Activated naive CD4-positive, alpha-beta T cell treated with anti-CD3 and anti-CD28 coated beads, Interleukin-2, amount 50 U/mL, for 72 hours (primary cell): ENCODE results near the gene CREM. TPM values are rescaled to one million over a fixed set of nuclear protein-coding genes. Genes with fewer than 3 reads are reported as not detected.

Experiments
- ATAC-seq, 2 donors: fragments of 150-1000 bp; cut with Tn5 transposase; 2 replicates each; pipeline ENCODE4 v1.10.0; 2021; ENCODE audit warnings: mild to moderate bottlenecking in 2 of 2, moderate library complexity in 2 of 2
- DNase-seq, 2 donors: peaks; one replicate each; pipeline ENCODE4 v3.0.0; 2021 to 2022; ENCODE audit warnings: low spot score in 2 of 2
- H3K27ac Mint-ChIP-seq, 2 donors: one replicate each; pipeline ENCODE4 v1.8.0; 2022; ENCODE audit warnings: mild to moderate bottlenecking in 2 of 2, mixed read lengths in 2 of 2
- H3K36me3 Mint-ChIP-seq, 2 donors: one replicate each; pipeline ENCODE4 v1.8.0; 2022; ENCODE audit warnings: mixed read lengths in 2 of 2
- H3K9me3 Mint-ChIP-seq, 2 donors: one replicate each; pipeline ENCODE4 v1.8.0; 2022; ENCODE audit warnings: mixed read lengths in 2 of 2
- total RNA-seq, 2 donors: library from RNA; stranded (reverse); gene quantifications; one replicate each; pipeline ENCODE4 v1.2.3, GENCODE V29; 2022

The CREM gene
- total RNA-seq, 2 donors from 2014 or later, result 92.9 to 147 TPM

DNA sequence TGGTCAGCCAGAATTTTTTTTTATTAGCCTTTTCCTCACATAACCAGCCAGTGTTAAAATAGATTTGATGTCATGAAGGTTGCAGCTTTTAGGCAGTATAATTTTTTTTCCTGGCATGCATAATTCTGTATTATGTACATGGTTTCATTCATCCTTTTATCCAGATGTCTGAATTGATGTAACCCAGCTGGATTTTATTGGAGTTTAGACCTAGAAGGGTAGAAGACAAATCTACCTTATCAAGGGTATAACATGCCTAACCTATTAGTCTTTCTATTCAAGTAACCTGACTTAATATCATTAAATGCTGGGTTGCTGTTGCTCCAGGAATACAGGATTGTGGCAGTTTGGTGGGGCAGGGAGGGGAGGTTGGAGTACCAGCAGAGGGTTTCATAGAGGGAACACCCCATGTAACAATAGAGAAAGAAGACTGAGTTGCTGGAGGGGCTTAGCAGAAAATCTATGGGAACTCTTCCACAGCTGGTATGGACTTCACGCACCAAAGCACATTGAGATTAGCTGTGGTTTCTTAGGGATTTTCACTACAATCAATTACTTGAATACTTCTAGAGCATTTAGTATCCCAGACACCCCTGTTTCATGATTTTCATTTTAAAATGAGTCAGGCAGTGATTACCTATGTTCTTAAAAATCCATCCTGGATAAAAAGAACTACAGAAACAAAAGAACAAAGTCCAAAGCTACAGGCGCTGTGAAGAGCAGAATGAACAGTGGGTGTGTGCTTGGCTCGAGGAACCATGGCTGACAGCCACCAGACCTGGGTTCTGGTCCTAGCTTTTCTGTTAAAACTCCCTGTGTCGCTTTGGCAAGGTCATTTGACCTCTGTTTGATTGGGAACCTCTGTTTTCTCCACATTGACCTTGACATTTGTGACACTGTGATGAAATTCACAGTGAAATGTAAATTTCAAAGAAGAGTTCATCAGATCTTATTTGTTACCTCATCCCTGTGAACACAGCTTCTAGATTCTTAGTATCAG, 93.5 kb downstream of the CREM start:
- ATAC-seq (no peak), DNase-seq (no peak)
- Mint-ChIP-seq H3K27ac (peak overlapping the region; percentile 87 to 98), H3K36me3 (no peaks in the 10 kb centered on the region), H3K9me3 (peaks cover 0 to 2% of the 10 kb centered on the region in 2 donors)

DNA sequence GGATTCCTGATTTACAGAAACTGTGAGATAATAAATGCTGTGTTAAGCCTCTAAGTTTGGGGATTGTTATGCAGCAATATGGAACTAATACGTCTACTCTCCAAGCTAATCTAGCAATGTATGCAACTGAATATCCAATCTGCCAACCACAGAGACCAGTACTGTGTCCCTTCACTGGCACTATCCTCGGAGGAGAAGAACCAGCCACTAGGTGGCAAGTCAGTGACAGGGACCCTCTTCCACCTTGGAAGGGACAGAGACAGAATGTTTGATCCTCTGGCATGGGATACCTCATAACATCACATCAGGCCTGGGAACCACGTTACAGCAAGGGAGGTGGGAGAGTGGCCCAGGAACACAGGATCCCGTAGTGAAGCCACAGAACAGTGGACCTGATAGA, 96.4 kb downstream of the CREM start:
- Mint-ChIP-seq H3K27ac (no peak overlapping the region), H3K9me3 (peaks cover 0 to 4% of the 10 kb centered on the region in 2 donors), H3K36me3 (no peaks in the 10 kb centered on the region)
- no peak for DNase-seq
- ATAC-seq, result no peak

GRCh38 chr10:35224045-35224740, 97.5 kb downstream of the CREM start:
- DNase-seq (no peak), ATAC-seq (no peak)
- Mint-ChIP-seq H3K9me3 (peaks cover 0 to 4% of the 10 kb centered on the region in 2 donors), H3K36me3 (no peaks in the 10 kb centered on the region), H3K27ac (no peak overlapping the region)

GRCh38 chr10:35225204-35225603, 98.6 kb downstream of the CREM start:
- DNase-seq, result no peak
- Mint-ChIP-seq H3K27ac (peak overlapping the region; percentile 4 to 33), H3K36me3 (no peaks in the 10 kb centered on the region), H3K9me3 (peaks cover 0 to 4% of the 10 kb centered on the region in 2 donors)
- peak; percentile 78 to 88 for ATAC-seq

GRCh38 chr10:35226507-35226906, 99.9 kb downstream of the CREM start:
- H3K27ac Mint-ChIP-seq, result no peak overlapping the region
- no peak for DNase-seq
- no peaks in the 10 kb centered on the region for H3K36me3 Mint-ChIP-seq
- peaks cover 0 to 4% of the 10 kb centered on the region in 2 donors for H3K9me3 Mint-ChIP-seq
- ATAC-seq, result peak in 1 of 2 donors; percentile 77

DNA sequence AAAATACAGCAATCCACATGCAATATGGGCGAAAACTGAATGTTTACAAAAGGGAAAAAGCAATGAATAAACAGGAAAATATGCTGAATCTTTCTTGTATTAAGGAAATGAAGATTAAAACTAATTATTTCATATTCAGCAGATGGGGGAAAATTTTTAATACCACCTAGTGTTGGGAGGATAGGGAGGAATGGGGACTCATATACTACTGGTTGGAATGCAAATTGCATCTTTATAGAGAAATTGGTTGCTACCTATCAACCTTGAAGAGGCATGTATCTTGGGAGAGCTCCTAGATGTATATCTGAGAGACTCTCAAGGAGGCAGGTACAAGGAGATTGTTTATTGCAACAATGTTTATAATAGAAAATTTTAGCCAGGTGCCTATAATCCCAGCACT, 101.4 kb downstream of the CREM start:
- no peak for DNase-seq
- no peak for ATAC-seq
- peaks cover 0 to 4% of the 10 kb centered on the region in 2 donors for H3K9me3 Mint-ChIP-seq
- H3K27ac Mint-ChIP-seq, result no peak overlapping the region
- H3K36me3 Mint-ChIP-seq, result no peaks in the 10 kb centered on the region

- no peaks in the 10 kb centered on the region for H3K36me3 Mint-ChIP-seq
- no peak for DNase-seq
- ATAC-seq, result no peak
- H3K9me3 Mint-ChIP-seq, result no peaks in the 10 kb centered on the region
- peak overlapping the region in 1 of 2 donors; percentile 30 for H3K27ac Mint-ChIP-seq
Observed at GRCh38 chr10:35231646-35232045, 105.0 kb downstream of the CREM start.

DNA sequence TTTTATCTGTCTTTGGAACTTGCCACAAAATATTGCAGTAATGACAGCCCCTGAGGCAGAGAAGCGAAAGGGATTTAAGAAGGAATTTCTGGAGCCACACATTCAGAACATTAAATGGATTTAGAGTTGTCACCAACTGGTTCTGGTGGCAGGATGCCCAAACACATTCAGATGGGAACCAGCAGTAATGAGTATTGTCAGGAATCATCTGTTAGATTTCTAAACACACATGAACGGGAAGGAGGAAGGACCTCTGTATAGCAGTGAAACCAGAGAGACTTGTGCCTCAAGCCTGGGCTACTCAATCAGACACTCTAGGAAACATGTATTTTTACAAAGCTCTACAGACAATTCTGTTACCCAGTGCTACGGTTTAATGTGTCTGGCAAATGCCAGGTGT, 105.9 kb downstream of the CREM start:
- no peak overlapping the region for H3K27ac Mint-ChIP-seq
- ATAC-seq (no peak), DNase-seq (no peak)
- H3K9me3 Mint-ChIP-seq, result no peaks in the 10 kb centered on the region
- no peaks in the 10 kb centered on the region for H3K36me3 Mint-ChIP-seq

DNA sequence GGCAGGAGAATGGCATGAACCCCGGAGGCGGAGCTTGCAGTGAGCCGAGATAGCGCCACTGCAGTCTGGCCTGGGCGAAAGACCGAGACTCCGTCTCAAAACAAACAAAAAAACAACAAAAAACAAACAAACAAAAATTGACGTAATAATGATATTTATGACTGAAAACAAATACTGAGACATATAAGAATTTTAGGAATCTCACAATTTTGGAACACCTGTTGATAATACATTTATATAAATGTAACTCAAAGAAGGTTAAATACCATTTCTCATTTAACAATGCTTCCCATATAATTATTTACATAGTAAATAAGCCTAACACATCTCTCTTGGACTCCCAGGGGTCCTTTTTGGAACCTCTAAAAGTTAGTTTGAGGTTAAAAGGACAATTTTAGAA, 107.4 kb downstream of the CREM start:
- DNase-seq (no peak), ATAC-seq (no peak)
- Mint-ChIP-seq H3K9me3 (no peaks in the 10 kb centered on the region), H3K27ac (no peak overlapping the region), H3K36me3 (no peaks in the 10 kb centered on the region)

DNA sequence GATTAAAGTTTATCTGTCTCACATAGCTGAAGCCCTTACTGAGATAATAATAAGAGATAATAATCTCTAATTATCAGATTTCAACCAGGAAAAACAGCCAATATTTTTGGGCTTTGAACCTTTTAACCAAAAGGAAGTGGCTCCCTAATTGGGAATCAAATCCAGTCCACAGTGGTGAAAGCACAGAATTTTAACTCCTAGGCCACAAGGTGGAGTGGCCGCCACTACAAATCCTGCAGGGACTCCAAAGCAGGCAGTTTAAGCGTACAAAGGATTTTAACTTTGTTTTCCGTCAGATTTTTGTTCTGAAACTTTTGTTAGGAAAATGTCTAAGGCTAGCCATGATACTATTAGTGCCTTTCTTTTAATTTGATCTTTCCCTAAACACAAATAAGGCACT, 110.1 kb downstream of the CREM start:
- no peaks in the 10 kb centered on the region for H3K9me3 Mint-ChIP-seq
- H3K36me3 Mint-ChIP-seq, result no peaks in the 10 kb centered on the region
- H3K27ac Mint-ChIP-seq, result no peak overlapping the region
- DNase-seq (no peak), ATAC-seq (no peak)

DNA sequence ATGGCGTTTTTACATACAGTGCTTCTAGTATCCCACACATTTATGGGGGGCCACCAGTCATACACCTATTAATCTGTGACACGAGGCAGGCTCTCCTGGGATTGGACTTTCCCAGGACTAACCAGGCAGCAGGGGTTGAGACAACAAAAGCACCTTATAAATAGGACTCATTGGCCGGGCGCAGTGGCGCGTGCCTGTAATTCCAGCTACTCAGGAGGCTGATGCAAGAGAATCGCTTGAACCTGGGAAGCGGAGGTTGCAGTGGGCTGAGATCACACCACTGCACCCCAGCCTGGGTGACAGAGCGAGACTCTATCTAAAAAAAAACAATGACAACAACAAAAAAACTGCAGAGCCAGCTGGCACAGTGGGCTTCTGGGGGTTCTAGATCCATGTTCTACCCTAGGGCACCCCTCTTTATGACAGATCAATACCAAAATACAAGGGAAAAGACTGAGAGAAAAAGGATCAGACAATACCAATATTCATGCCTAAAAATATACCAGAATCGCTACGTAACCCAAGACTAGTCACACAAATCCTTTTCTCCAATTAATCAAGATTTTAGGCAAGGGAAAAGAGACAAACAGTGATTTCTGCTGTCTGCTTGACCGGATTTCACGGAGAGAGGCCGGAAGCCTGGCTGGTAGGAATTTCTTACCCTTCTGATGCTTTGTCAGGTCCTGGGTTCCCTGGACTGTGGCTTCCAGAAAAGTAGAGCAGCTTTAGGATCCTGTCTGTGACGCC, 111.3 kb downstream of the CREM start:
- no peaks in the 10 kb centered on the region for H3K36me3 Mint-ChIP-seq
- no peaks in the 10 kb centered on the region for H3K9me3 Mint-ChIP-seq
- ATAC-seq (no peak), DNase-seq (no peak)
- H3K27ac Mint-ChIP-seq, result no peak overlapping the region

DNA sequence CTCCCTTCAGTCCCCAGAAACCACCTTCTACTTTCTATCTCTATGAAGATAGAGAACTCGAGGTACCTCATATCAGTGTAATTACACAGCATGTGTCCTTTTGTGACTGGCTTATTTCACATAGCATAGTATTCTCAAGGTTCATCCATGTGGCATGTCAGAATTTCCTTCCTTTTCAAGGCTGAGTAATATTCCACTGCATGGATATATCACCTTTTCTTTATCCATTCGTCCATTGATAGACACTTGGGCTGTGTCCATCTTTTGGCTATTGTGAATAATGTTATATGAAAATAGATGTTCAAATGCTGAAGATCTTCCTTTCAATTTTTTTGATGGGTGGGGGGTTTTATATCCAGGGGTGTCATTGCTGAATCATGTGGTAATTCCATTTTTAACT, 117.9 kb downstream of the CREM start:
- ATAC-seq (no peak), DNase-seq (no peak)
- Mint-ChIP-seq H3K36me3 (no peaks in the 10 kb centered on the region), H3K9me3 (no peaks in the 10 kb centered on the region), H3K27ac (no peak overlapping the region)

- no peaks in the 10 kb centered on the region for H3K36me3 Mint-ChIP-seq
- no peak overlapping the region for H3K27ac Mint-ChIP-seq
- ATAC-seq (no peak), DNase-seq (no peak)
- no peaks in the 10 kb centered on the region for H3K9me3 Mint-ChIP-seq
Observed at GRCh38 chr10:35246770-35247343, 120.2 kb downstream of the CREM start.

GRCh38 chr10:35251373-35252100, 124.9 kb downstream of the CREM start:
- H3K27ac Mint-ChIP-seq, result no peak overlapping the region
- H3K9me3 Mint-ChIP-seq, result peaks cover 0 to 4% of the 10 kb centered on the region in 2 donors
- no peak for DNase-seq
- no peak for ATAC-seq
- H3K36me3 Mint-ChIP-seq, result no peaks in the 10 kb centered on the region

GRCh38 chr10:35257057-35257983, 130.7 kb downstream of the CREM start:
- no peak for DNase-seq
- no peak for ATAC-seq
- H3K9me3 Mint-ChIP-seq, result peaks cover 13 to 17% of the 10 kb centered on the region in 2 donors
- peaks cover 14 to 21% of the 10 kb centered on the region in 2 donors for H3K36me3 Mint-ChIP-seq
- no peak overlapping the region for H3K27ac Mint-ChIP-seq
